ENCODE measurements around the gene IMMT. TPM values are rescaled to one million over a fixed set of nuclear protein-coding genes. Genes with fewer than 3 reads are reported as not detected.
A peak's percentile ranks its signal among the peaks of the same experiment; 100 is the strongest.

Gene IMMT
- total RNA-seq, 1 experiment from 2014 or later = 97.7 TPM

- H3K4me2 ChIP-seq (ENCODE audit: low read length) = no peak overlapping the region
- no peaks in the 10 kb centered on the region for H3K27me3 ChIP-seq (ENCODE audit: low read length)
- BruUV-seq (replicated peaks) = no TSS peak
- H3K4me1 ChIP-seq (ENCODE audit: insufficient read depth, low read length) = no peaks in the 10 kb centered on the region
- ChIA-PET POLR2A (ENCODE audit: unreplicated experiment) (no interaction called here), CTCF (interaction anchor here (0.6 kb wide), 1 partner anchor 293 kb away, joined by 3 read pairs; no protein-coding TSS in a partner anchor)
- no peak overlapping the region for H3K27ac ChIP-seq (ENCODE audit: low read length)
- no peaks in the 10 kb centered on the region for H4K20me1 ChIP-seq (ENCODE audit: low read length)
- TF ChIP-seq EZH2phosphoT487 (IDR thresholded peaks at IDR 0.05; ENCODE audit: borderline replicate concordance, low read length) (no peak), CTCF (conservative IDR thresholded peaks at IDR 0.05; ENCODE audit: low read depth, low read length) (no peak), EZH2 (IDR thresholded peaks at IDR 0.05; ENCODE audit: low read length, unreplicated experiment) (no peak)
- no peak overlapping the region for H3K4me3 ChIP-seq (ENCODE audit: low read length)
- H3K79me2 ChIP-seq (ENCODE audit: low read length) = no peaks in the 10 kb centered on the region
- H3K9me3 ChIP-seq (ENCODE audit: low read length) = no peaks in the 10 kb centered on the region
- H3K9me2 ChIP-seq (replicated peaks; ENCODE audit: low read length) = no peaks in the 10 kb centered on the region
- no peak overlapping the region for H3K9ac ChIP-seq (ENCODE audit: low read length)
- no peak overlapping the region for H2AFZ ChIP-seq (ENCODE audit: low read length)
- ATAC-seq = peak; percentile 39; the same call in 1 of the 2 replicates
- no peak for DNase-seq
- H3K36me3 ChIP-seq (ENCODE audit: low read depth, low read length) = no peaks in the 10 kb centered on the region
- H3F3A ChIP-seq (ENCODE audit: low read length, unreplicated experiment) = no peaks in the 10 kb centered on the region
- intact Hi-C loops (cut with micrococcal nuclease) = loop anchor here (5.0 kb wide), 2 partner anchors 149 to 219 kb away; partner anchors contain the start of gene KDM3A
Observed at GRCh38 chr2:86223140-86223926, 28.1 kb upstream of the IMMT start.

GRCh38 chr2:86221066-86221684 lies 25.9 kb upstream of the IMMT start:
- POLR2A ChIA-PET (ENCODE audit: unreplicated experiment) = interaction anchor here (0.6 kb wide), 1 partner anchor 220 kb away, joined by 3 read pairs; no protein-coding TSS in a partner anchor
- intact Hi-C loops (cut with micrococcal nuclease) = loop anchor here (5.0 kb wide), 2 partner anchors 151 to 221 kb away; partner anchors contain the start of gene KDM3A
- ATAC-seq = peak; percentile 70

More at GRCh38 chr2:86221066-86221684, 25.9 kb upstream of the IMMT start:
- Histone ChIP-seq H2AFZ (ENCODE audit: low read length) (no peak overlapping the region), H3K27ac (ENCODE audit: low read length) (no peak overlapping the region), H3F3A (ENCODE audit: low read length, unreplicated experiment) (no peaks in the 10 kb centered on the region), H3K79me2 (ENCODE audit: low read length) (no peaks in the 10 kb centered on the region), H3K9me3 (ENCODE audit: low read length) (no peaks in the 10 kb centered on the region), H3K4me3 (ENCODE audit: low read length) (no peak overlapping the region), H3K4me2 (ENCODE audit: low read length) (no peak overlapping the region), H3K9me2 (replicated peaks; ENCODE audit: low read length) (no peaks in the 10 kb centered on the region), H4K20me1 (ENCODE audit: low read length) (no peaks in the 10 kb centered on the region), H3K27me3 (ENCODE audit: low read length) (no peaks in the 10 kb centered on the region), H3K4me1 (ENCODE audit: insufficient read depth, low read length) (no peaks in the 10 kb centered on the region), H3K9ac (ENCODE audit: low read length) (no peak overlapping the region), H3K36me3 (ENCODE audit: low read depth, low read length) (no peaks in the 10 kb centered on the region)
- TF ChIP-seq CTCF (conservative IDR thresholded peaks at IDR 0.05; ENCODE audit: low read depth, low read length) (peak; percentile 82), EZH2 (IDR thresholded peaks at IDR 0.05; ENCODE audit: low read length, unreplicated experiment) (no peak)
- peak; percentile 58 for DNase-seq
- no TSS peak for BruUV-seq (replicated peaks)
- CTCF ChIA-PET = interaction anchor here (1.3 kb wide), 1 partner anchor 152 kb away, joined by 5 read pairs; no protein-coding TSS in a partner anchor

Measured in PC-3 (cell line).